Activated CD4-positive, alpha-beta T cell treated with anti-CD3 and anti-CD28 coated beads, Interleukin-10, Interleukin-2, amounts not matched to agents 100 ng/mL and 50 ng/mL, durations not matched to agents 16 hours and 8 hours (primary cell): ENCODE measurements around the gene PTPRF.

Experiments used
- DNase-seq: peaks from one replicate; pipeline ENCODE4 v3.0.0-alpha.2; 2020

Gene PTPRF

GRCh38 chr1:43554444-43554992 lies 23.8 kb downstream of the PTPRF start:
- DNase-seq: peak; percentile 58

DNA sequence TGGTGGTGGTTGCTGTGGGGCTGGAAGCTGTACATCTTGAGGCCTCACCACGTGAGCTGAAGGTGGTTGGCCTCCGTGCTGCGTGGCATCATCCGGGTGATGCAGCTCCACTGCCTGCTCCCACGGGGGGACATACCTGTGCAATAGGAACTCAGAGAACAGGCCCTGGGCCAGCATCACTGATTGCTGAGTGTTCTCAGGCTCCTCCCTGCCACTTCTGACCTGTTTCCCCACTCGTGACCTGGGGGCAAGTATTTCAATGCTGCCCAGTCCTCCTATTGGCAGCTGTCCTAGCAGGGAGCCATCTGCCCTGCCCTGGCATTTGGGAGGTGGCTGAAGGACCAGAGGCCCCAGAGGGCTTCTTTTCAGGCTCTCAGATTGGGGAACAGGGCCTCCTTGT lies 26.1 kb downstream of the PTPRF start:
- no peak for DNase-seq

DNA sequence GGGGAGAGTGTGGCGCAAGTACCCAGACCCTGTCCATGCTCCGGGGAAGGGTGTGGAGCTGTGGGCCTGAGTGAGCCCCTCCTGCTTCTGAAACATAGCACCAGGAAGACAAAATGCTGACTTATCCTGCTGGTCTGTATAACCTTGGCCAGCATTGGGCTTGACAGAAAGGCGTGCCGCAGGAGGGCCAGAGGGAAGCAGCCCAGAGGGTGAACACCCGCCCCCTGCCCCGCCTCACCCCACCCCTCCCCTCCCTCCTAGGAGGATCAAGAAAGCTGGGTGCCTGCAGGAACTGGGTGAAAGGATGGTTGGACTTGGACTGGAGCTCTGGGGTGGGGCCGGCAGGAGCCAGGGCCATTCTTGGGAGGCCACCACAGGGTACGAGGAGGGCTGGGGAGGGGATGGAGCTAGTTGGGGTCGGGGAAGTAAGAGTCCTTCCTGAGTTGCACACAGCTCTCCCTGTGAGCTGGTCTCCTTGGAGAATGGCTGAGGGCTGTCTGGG lies 27.1 kb downstream of the PTPRF start:
- DNase-seq: no peak

- no peak for DNase-seq
Observed at GRCh38 chr1:43558346-43558841, 27.7 kb downstream of the PTPRF start.

DNA sequence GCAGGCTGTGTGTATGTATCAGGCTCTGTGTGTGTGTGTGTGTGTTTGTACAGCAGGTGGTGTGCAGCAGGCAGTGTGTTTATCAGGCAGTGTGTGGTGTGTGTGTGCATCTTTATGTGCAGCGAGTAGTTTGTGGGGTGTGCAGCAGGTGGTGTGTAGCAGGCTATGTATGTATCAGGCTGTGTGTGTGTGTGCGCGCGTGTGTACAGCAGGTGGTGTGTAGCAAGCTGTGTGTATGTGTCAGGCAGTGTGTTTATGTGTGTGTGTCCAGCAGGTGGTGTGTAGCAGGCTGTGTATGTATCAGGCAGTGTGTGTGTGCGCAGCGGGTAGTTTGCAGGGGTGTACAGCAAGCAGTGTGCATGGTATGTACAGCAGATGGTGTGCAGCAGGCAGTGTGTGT lies 29.0 kb downstream of the PTPRF start:
- DNase-seq: no peak

GRCh38 chr1:43560286-43560685 lies 29.6 kb downstream of the PTPRF start:
- no peak for DNase-seq

- DNase-seq: no peak
Observed at GRCh38 chr1:43563876-43564539, 33.3 kb downstream of the PTPRF start.

DNA sequence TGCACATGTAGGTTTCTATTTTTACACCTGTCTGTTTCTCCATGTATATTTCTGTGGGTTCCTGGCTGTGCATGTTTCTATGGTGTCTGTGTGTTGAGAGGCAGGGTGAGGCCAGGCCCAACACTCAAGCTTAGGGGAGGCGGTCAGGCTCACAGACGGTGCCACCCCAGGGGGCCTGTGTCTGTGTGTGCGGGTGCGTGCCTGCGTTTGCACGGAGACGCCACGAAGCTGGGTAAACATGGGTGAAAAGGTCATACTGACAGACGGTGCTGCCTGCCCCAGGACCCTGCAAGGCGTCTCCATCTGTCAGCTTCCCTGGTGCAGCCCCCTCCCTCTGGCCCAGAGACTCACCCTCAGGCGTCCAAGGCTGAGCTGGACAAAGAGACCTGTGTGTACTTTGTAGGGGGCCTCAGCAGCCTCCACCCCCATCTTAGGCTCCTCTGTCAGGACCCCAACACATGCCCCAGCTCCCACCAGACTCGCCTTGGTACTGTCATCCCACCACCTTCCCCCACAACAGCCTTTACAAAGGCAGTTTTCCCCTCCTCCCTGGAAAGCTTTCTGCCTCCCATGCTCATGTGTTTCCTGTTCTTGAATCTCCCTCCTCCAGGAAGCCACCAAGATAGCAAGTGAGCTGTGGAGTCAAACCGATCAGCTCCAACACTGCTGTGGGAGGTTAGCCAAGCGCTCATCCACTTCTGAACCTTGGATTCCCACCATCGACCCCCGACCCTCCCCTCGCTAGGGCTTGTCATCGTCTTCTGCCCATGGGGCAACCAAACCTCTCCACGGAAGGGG lies 34.1 kb downstream of the PTPRF start:
- no peak for DNase-seq

GRCh38 chr1:43565600-43566360 lies 35.1 kb downstream of the PTPRF start:
- peak; percentile 39 for DNase-seq

DNA sequence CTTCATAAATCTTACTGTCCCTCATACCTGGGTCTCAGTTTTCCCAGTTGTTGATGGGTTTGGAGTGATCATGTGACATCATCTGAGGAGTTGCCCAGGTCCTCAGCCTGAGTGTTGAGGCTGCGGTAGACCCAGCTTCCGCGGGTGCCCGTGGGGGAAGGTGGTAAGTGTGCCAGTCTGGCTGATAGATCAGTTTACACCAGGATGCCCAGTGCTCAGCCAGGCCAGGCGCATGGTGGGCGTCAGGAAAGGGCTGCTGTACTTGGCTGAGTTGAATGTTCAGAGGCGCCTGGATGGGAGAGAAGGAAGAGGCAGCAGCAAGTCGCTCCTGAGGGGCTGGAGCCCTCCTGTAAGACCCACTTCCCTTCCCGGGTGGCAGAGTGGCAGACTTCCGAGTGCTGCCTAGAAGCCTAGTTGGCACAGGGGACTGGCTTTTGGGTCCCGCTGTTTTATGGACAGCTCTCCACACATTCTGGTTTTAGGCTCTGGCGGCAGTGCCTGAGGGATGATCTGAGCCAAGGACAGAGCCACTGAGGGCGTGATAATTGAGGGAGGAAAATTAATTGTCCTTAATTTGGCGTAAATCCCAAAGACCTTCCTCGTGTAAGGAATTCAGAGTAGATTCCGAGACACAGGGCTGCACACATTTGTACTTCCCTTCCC lies 35.8 kb downstream of the PTPRF start:
- DNase-seq: no peak

GRCh38 chr1:43569175-43569574 lies 38.5 kb downstream of the PTPRF start:
- DNase-seq: no peak

GRCh38 chr1:43570277-43570676 lies 39.6 kb downstream of the PTPRF start:
- no peak for DNase-seq

DNA sequence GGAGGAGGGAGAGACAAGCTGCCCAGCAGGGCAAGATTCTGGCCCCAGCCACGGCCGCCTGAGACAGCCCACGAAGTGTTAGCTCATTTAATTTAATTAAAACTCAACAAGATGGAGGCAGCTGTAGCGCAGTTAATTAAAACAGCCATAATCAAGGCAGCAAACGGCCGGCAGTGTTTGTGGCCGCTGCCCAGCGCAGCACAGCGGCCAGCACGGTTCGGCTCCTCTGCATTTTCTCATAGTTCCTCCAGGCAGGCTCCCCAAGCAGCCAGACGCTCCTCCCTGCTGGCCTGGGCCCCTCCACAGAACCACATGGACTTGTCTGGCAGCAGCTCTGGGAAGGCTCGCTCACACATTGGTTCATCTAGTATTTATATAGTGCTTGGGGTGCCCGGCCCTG lies 40.0 kb downstream of the PTPRF start:
- DNase-seq: no peak

- no peak for DNase-seq
Observed at GRCh38 chr1:43572084-43572483, 41.4 kb downstream of the PTPRF start.

GRCh38 chr1:43572538-43572937 lies 41.9 kb downstream of the PTPRF start:
- no peak for DNase-seq

DNA sequence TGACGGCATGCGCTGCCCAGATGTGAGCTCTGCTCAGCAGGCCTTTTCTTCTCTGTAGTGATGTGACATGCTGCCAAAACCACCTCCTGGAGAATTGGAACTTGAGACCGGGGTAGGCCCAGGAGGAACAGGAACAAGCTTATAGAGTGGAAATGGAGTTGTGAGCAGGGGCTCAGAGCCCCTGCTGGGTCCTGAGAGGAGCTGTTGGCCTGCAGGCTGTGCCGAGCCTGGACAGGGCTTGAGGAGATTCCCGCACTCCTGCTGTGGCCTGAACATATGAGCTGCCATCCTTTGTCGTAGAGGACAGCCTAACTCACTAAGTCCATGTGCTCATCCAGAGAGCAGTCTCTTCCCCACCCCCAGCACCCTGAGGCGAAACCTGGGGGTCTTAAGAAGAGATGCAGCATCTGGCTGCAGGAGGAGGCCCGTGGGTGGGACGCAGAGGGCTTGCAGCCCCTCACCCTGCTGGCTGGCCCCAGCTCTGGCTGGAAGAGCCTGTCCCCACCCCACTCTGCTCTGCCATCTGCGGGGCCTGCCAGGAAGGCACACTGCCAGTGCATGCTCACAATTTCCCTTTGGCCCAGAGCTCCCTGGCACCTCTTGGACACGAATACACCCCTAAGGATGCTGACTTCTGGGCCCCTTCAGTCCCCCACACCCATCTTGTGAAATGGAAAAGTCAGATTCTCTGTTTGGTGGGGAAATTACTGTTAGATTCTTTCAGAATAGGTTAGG lies 42.5 kb downstream of the PTPRF start:
- no peak for DNase-seq

DNA sequence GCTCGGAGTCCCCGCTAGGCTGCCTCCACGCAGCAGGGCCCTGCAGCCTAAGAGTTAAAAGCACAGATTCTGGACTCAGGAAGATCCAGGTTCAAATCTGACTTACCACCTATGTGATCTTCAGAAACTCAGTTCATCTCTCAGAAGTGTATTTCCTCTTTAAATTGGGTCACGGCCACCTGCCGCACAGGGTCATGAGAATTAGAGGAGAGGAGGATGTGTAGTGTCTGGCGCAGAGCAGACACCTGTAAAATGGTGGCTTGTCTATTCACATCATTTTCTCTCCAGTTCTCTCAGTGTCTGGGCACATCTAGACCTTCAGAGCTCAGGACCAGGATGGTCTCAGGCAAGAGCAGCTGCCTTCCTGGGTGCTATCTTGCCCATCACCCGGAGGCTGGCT lies 45.8 kb downstream of the PTPRF start:
- no peak for DNase-seq

GRCh38 chr1:43577655-43578542 lies 47.2 kb downstream of the PTPRF start:
- no peak for DNase-seq

- no peak for DNase-seq
Observed at GRCh38 chr1:43580039-43580438, 49.4 kb downstream of the PTPRF start.

GRCh38 chr1:43582162-43582566 lies 51.5 kb downstream of the PTPRF start:
- peak; percentile 59 for DNase-seq

- DNase-seq: no peak
Observed at GRCh38 chr1:43583058-43583457, 52.4 kb downstream of the PTPRF start.
